Fibroblast of mammary gland (primary cell): ENCODE measurements around the gene REV1.

Experiments
- DNase-seq: peaks from one replicate; pipeline ENCODE4 v3.0.0-alpha.2; 2010; ENCODE audit warnings: low read depth
- H3K4me3 ChIP-seq: 2 replicates; pipeline ENCODE4 v1.5.1; 2011; ENCODE audit warnings: low read depth, mild to moderate bottlenecking, low read length, moderate library complexity; ENCODE audit not compliant: control insufficient read depth
- TF ChIP-seq, protein P1 (sequence below): conservative IDR thresholded peaks from 2 replicates; pipeline ENCODE4 v1.5.1; 2011; ENCODE audit warnings: low read depth, low read length, inconsistent platforms; ENCODE audit not compliant: control insufficient read depth, insufficient read depth

The REV1 gene

DNA sequence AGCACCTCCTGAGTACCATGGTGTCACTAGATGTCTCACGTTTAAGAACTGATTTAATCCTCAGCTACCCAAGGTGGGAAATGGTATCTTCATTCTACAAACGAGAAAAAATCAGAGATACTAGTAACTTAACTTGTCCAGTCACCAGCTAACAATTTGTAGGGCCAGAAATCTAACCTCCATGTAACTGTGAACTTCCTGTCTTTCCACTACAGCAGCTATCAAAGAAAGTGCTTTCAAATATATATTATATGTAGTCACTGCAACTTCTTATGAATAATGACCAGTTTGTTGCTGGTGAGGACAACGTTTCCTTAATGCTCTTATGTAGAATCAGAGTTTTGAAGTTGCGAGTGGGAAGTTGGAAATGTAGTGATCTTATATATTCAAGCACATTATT is 1.9 kb downstream of the REV1 start:
- H3K4me3 ChIP-seq, result peak overlapping the region; percentile 86
- peak; percentile 38 for DNase-seq
- TF ChIP-seq, protein P1, sequence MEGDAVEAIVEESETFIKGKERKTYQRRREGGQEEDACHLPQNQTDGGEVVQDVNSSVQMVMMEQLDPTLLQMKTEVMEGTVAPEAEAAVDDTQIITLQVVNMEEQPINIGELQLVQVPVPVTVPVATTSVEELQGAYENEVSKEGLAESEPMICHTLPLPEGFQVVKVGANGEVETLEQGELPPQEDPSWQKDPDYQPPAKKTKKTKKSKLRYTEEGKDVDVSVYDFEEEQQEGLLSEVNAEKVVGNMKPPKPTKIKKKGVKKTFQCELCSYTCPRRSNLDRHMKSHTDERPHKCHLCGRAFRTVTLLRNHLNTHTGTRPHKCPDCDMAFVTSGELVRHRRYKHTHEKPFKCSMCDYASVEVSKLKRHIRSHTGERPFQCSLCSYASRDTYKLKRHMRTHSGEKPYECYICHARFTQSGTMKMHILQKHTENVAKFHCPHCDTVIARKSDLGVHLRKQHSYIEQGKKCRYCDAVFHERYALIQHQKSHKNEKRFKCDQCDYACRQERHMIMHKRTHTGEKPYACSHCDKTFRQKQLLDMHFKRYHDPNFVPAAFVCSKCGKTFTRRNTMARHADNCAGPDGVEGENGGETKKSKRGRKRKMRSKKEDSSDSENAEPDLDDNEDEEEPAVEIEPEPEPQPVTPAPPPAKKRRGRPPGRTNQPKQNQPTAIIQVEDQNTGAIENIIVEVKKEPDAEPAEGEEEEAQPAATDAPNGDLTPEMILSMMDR, result no peak

DNA sequence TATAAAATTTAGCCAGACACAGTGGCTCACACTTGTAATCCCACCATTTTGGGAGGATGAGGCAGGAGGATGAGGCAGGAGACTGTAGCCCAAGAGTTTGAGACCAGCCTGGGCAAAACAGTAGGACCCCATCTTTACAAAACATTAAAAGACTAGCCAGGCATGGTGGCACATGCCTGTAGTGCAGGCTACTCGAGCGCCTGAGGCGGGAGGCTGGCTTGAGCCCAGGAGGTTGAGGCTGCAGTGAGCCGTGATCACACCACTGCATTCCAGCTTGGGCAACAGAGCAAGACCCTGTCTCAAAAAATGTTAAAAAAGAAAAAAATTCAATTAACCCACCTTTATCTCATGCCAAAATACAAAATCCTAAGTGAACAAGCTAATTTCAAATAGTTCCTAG is 4.0 kb downstream of the REV1 start:
- TF ChIP-seq, protein P1, result no peak
- H3K4me3 ChIP-seq, result no peak overlapping the region
- DNase-seq, result no peak

DNA sequence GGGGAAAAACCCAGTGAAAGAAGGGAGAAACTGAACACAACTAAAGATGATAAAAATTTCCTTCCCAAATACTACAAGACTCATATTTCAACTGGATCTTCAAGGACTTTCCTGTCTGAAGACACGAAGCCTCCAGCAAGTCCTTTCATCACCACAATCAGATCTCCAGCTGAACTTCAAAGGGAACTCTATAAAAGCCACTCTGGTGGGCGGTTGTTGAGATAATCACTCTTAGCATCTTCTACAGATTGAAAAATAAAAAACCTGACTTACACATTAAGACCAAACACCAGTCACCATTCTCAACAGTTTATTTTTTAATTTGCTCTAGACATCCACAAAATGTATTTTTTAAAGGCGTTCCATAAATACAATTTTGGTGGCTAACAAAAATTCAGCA is 4.4 kb downstream of the REV1 start:
- DNase-seq, result no peak

DNA sequence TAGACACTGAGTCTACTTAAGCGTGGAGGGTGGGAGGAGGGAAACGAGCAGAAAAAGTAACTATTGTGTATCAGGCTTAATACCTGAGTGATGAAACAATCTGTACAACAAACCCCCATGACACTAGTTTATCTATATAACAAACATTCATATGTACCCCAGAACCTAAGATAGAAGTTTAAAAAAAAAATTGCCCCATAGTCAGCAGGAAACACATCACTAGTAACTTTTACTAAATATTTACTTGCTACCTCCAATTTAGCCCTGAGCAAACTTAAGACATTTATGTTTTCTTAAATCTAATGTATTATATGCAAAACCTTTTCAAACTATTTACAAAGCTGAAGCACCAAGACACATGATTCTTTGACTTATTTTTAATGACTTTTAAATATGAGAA is 5.6 kb downstream of the REV1 start:
- no peak for DNase-seq
- no peak overlapping the region for H3K4me3 ChIP-seq
- TF ChIP-seq, protein P1, result no peak

More for the DNA sequence above, 4.4 kb downstream of the REV1 start:
- no peak overlapping the region for H3K4me3 ChIP-seq
- TF ChIP-seq, protein P1, result no peak

DNA sequence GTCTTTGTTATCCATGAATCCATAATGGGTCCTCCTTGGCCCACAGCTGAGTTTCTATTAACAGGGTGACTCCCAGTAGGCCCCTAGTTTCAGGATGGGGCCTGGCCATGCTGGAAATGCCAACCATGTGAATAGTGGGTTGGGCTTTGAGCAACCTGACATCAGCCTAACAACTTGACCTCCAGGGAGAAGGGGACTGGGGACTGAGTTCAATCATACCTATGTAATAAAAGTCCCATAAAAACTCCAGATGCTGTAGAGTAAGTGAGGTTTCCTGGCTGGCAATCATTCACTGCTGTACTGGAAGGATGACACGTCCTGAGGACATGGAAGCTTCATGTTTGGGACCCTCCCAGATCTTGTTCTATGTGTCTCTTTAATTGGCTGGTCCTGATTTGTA is 7.9 kb downstream of the REV1 start:
- H3K4me3 ChIP-seq, result no peak overlapping the region
- TF ChIP-seq, protein P1, result no peak
- DNase-seq, result peak; percentile 37

DNA sequence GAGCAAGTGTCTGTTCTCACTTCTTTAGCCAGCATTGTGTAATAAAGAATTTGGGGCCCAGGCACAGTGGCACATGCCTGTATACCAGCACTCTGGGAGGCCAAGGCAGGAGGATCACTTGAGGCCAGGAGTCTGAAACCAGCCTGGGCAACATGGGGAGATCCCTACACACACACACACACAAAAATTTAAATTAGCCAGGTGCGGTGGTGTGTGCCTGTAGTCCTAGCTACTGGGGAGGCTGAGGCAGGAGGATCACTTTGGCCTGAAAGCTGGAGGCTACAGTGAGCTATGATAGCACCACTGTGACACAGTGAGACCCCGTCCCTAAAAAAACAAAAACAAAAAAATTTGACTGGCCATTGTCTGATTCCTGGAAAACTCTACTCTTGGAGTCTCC is 8.3 kb downstream of the REV1 start:
- TF ChIP-seq, protein P1, result no peak
- H3K4me3 ChIP-seq, result no peak overlapping the region
- DNase-seq, result no peak

DNA sequence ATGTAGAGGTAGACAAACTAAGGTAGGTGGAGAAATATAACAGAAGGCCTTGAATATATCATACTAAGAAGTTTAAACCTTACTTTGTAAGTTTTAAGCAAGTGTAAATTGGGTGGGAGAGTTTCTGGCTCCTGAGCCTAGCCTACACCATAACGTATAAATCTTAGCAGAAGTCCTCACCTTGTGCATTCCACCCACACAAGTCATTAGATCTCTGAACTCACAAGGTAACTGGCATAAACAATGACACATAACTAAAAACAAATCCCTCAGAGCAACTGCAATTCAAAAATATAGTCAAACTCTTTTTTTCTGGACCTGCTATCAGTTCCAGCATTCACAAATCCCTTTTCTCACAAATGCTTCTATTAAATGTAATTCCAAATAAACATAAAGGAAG is 9.4 kb downstream of the REV1 start:
- DNase-seq, result no peak
- TF ChIP-seq, protein P1, result no peak
- H3K4me3 ChIP-seq, result no peak overlapping the region
